HepG2 (cell line): ENCODE results near the gene CBLC. TPM values are rescaled to one million over a fixed set of nuclear protein-coding genes. Genes with fewer than 3 reads are reported as not detected.
A peak's percentile ranks its signal among the peaks of the same experiment; 100 is the strongest.

ENCODE experiments used
- CHCHD3 ChIP-seq: sonication (generic); formaldehyde crosslinking; IDR thresholded peaks from 2 replicates; pipeline ENCODE4 v1.8.0; 2022; ENCODE audit warnings: mild to moderate bottlenecking, missing genetic modification reagents, moderate library complexity
- CHD2 ChIP-seq: IDR thresholded peaks from 2 replicates; pipeline ENCODE4 v1.6.1; 2011; ENCODE audit warnings: low read depth, low read length, improper control_type of control experiment
- ELF1 ChIP-seq: sonication (generic); formaldehyde crosslinking; IDR thresholded peaks from 2 replicates; pipeline ENCODE4 v1.4.0; 2020; ENCODE audit warnings: missing genetic modification reagents
- MED1 ChIP-seq: sonication (generic); formaldehyde crosslinking; IDR thresholded peaks from 2 replicates; pipeline ENCODE4 v1.4.0; 2020; ENCODE audit warnings: missing genetic modification reagents
- SRSF4 ChIP-seq: fragments of 200-400 bp; formaldehyde crosslinking; IDR thresholded peaks from one replicate; pipeline ENCODE4 v1.6.1; 2018; ENCODE audit warnings: mild to moderate bottlenecking, low read depth, low read length, moderate library complexity; ENCODE audit not compliant: poor library complexity, severe bottlenecking
- TEAD3 ChIP-seq: optimal IDR thresholded peaks from 2 replicates; pipeline ENCODE3; 2016; ENCODE audit warnings: borderline replicate concordance
- YY1 ChIP-seq: IDR thresholded peaks from 2 replicates; pipeline ENCODE4 v1.6.1; 2011; ENCODE audit warnings: low read length, low read depth, moderate library complexity, mild to moderate bottlenecking; ENCODE audit not compliant: insufficient read depth, insufficient replicate concordance
- ZBTB42 ChIP-seq: sonication (generic); formaldehyde crosslinking; IDR thresholded peaks from 2 replicates; pipeline ENCODE4 v1.5.0; 2020; ENCODE audit warnings: mild to moderate bottlenecking, missing genetic modification reagents
- ZFP36L1 ChIP-seq: sonication (generic); formaldehyde crosslinking; IDR thresholded peaks from 2 replicates; pipeline ENCODE4 v1.8.0; 2022; ENCODE audit warnings: mild to moderate bottlenecking, missing genetic modification reagents, moderate library complexity
- ZNF121 ChIP-seq: sonication (generic); formaldehyde crosslinking; IDR thresholded peaks from 2 replicates; pipeline ENCODE4 v1.5.0; 2020; ENCODE audit warnings: mild to moderate bottlenecking, missing genetic modification reagents
- ZNF350 ChIP-seq: sonication (generic); formaldehyde crosslinking; IDR thresholded peaks from 2 replicates; pipeline ENCODE4 v1.4.0; 2020; ENCODE audit warnings: mild to moderate bottlenecking, low read depth, missing genetic modification reagents, borderline replicate concordance
- ZNF468 ChIP-seq: sonication (generic); formaldehyde crosslinking; IDR thresholded peaks from 2 replicates; pipeline ENCODE4 v1.8.0; 2022; ENCODE audit warnings: mild to moderate bottlenecking, moderate library complexity, missing genetic modification reagents
- ZNF547 ChIP-seq: sonication (generic); formaldehyde crosslinking; IDR thresholded peaks from 2 replicates; pipeline ENCODE4 v1.5.1; 2020; ENCODE audit warnings: mild to moderate bottlenecking, missing genetic modification reagents
- ZNF557 ChIP-seq: sonication (generic); formaldehyde crosslinking; IDR thresholded peaks from 2 replicates; pipeline ENCODE4 v1.4.0; 2020; ENCODE audit warnings: missing genetic modification reagents
- ZNF703 ChIP-seq: sonication (generic); formaldehyde crosslinking; IDR thresholded peaks from 2 replicates; pipeline ENCODE4 v1.5.1; 2020; ENCODE audit warnings: missing genetic modification reagents, mild to moderate bottlenecking, moderate library complexity, borderline replicate concordance
- polyA plus RNA-seq, 8 experiments: library from polyadenylated mRNA; depleted of rRNA in 3 of 8; stranded (reverse) in 7 of 8; unstranded in 1 of 8; fragments of >200 nt; fragmentation: Illumina TruSeq in 4 of 8; extraction: Trizol in 4 of 8; gene quantifications; 2 replicates each; pipeline versions ENCODE4 v1.2.1 to v1.2.3, GENCODE V29; 2011 to 2016; ENCODE audit warnings: low read depth in 4 of 8, missing spikeins in 1 of 8, mixed read lengths in 1 of 8; ENCODE audit not compliant: insufficient read depth in 1 of 8
- total RNA-seq, 5 experiments: library from RNA; depleted of rRNA; stranded (reverse); fragments of >200 nt; fragmentation: Illumina TruSeq; extraction: Trizol; gene quantifications; 2 replicates each; pipeline ENCODE4 v1.2.3, GENCODE V29; 2016; ENCODE audit warnings: low read depth in 1 of 5
- TF ChIP-seq, protein P1 (sequence below): sonication (generic); formaldehyde crosslinking; IDR thresholded peaks from 2 replicates; pipeline ENCODE4 v1.4.0; 2020; ENCODE audit warnings: missing genetic modification reagents, borderline replicate concordance
- TF ChIP-seq, protein P2 (sequence below): sonication (generic); formaldehyde crosslinking; IDR thresholded peaks from 2 replicates; pipeline ENCODE4 v1.5.0; 2020; ENCODE audit warnings: mild to moderate bottlenecking, missing genetic modification reagents
- TF ChIP-seq, protein P3 (sequence below): sonication (generic); formaldehyde crosslinking; IDR thresholded peaks from 2 replicates; pipeline ENCODE4 v1.5.0; 2020; ENCODE audit warnings: missing genetic modification reagents, mild to moderate bottlenecking, borderline replicate concordance
- TF ChIP-seq, protein P4 (sequence below): sonication (generic); IDR thresholded peaks from 2 replicates; pipeline ENCODE4 v1.6.1; 2016; ENCODE audit warnings: low read depth, borderline replicate concordance
- TF ChIP-seq, protein P5 (sequence below), 2 experiments: sonication (generic) in 1 of 2; formaldehyde crosslinking in 1 of 2; IDR thresholded peaks; 2 replicates each; pipeline versions ENCODE4 v1.4.0 to v1.6.1; 2018 to 2020; ENCODE audit warnings: missing genetic modification reagents in 2 of 2, borderline replicate concordance in 1 of 2, low read depth in 1 of 2, mild to moderate bottlenecking in 1 of 2, missing biosample characterization in 1 of 2
- TF ChIP-seq, protein P6 (sequence below): sonication (generic); formaldehyde crosslinking; IDR thresholded peaks from 2 replicates; pipeline ENCODE4 v1.5.1; 2020; ENCODE audit warnings: mild to moderate bottlenecking, missing genetic modification reagents, borderline replicate concordance

CBLC gene
- total and polyA plus RNA-seq, 2 of the 13 experiments (the other 11 are each of a cell fraction or from before 2014, with no cell fraction given) = 1.8 to 2.6 TPM

DNA sequence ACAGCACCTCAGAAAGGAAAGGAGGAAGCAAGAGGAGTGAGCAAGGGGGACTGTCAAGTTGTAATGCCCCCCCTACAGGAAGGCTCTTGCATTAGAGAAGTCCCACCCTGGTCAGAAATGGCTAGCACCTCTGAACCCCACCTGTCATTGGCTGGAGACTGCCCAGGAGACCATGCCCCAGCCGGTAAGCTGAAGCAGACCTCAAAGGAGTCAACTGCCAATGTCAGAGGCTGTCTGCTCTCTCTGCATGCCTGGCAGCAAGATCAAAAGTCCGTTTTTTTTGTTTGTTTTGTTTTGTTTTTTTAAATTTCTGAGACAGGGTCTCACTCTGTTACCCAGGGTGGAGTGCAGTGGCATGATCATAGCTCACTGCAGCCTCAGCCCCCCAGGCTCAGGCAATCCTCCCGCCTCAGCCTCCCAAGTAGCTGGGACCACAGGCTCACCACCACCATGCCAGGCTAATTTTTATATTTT, 37.3 kb upstream of the CBLC start (continued):
- TF ChIP-seq SRSF4 = no peak
- peak; percentile 64 for TF ChIP-seq TEAD3 (CRISPR knock-in tag)
- TF ChIP-seq ZBTB42 (CRISPR knock-in tag) = no peak
- no peak for TF ChIP-seq CHD2
- TF ChIP-seq, protein P1, sequence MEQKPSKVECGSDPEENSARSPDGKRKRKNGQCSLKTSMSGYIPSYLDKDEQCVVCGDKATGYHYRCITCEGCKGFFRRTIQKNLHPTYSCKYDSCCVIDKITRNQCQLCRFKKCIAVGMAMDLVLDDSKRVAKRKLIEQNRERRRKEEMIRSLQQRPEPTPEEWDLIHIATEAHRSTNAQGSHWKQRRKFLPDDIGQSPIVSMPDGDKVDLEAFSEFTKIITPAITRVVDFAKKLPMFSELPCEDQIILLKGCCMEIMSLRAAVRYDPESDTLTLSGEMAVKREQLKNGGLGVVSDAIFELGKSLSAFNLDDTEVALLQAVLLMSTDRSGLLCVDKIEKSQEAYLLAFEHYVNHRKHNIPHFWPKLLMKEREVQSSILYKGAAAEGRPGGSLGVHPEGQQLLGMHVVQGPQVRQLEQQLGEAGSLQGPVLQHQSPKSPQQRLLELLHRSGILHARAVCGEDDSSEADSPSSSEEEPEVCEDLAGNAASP (CRISPR knock-in tag) = peak; percentile 43; the same call in 1 of the 2 replicates
- no peak for TF ChIP-seq CHCHD3 (CRISPR knock-in tag)
- TF ChIP-seq ZNF121 (CRISPR knock-in tag) = 0 out of 2 replicates have a peak, but pooled peaks have one; percentile 12
- TF ChIP-seq ZNF468 (CRISPR knock-in tag) = no peak
- TF ChIP-seq, protein P2, sequence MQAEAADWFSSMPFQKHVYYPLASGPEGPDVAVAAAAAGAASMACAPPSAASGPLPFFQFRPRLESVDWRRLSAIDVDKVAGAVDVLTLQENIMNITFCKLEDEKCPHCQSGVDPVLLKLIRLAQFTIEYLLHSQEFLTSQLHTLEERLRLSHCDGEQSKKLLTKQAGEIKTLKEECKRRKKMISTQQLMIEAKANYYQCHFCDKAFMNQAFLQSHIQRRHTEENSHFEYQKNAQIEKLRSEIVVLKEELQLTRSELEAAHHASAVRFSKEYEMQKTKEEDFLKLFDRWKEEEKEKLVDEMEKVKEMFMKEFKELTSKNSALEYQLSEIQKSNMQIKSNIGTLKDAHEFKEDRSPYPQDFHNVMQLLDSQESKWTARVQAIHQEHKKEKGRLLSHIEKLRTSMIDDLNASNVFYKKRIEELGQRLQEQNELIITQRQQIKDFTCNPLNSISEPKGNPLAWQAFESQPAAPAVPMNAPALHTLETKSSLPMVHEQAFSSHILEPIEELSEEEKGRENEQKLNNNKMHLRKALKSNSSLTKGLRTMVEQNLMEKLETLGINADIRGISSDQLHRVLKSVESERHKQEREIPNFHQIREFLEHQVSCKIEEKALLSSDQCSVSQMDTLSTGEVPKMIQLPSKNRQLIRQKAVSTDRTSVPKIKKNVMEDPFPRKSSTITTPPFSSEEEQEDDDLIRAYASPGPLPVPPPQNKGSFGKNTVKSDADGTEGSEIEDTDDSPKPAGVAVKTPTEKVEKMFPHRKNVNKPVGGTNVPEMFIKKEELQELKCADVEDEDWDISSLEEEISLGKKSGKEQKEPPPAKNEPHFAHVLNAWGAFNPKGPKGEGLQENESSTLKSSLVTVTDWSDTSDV (CRISPR knock-in tag) = no peak
- no peak for TF ChIP-seq ZNF557
- TF ChIP-seq ZFP36L1 (CRISPR knock-in tag) = no peak
- TF ChIP-seq, protein P3, sequence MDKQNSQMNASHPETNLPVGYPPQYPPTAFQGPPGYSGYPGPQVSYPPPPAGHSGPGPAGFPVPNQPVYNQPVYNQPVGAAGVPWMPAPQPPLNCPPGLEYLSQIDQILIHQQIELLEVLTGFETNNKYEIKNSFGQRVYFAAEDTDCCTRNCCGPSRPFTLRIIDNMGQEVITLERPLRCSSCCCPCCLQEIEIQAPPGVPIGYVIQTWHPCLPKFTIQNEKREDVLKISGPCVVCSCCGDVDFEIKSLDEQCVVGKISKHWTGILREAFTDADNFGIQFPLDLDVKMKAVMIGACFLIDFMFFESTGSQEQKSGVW (CRISPR knock-in tag) = no peak
- TF ChIP-seq ZNF547 (CRISPR knock-in tag) = no peak
- TF ChIP-seq ZNF703 (CRISPR knock-in tag) = no peak
- peak; percentile 35; the same call in 1 of the 2 replicates for TF ChIP-seq MED1 (CRISPR knock-in tag)
- TF ChIP-seq ELF1 (CRISPR knock-in tag) = no peak
- no peak for TF ChIP-seq YY1
- TF ChIP-seq, protein P4, sequence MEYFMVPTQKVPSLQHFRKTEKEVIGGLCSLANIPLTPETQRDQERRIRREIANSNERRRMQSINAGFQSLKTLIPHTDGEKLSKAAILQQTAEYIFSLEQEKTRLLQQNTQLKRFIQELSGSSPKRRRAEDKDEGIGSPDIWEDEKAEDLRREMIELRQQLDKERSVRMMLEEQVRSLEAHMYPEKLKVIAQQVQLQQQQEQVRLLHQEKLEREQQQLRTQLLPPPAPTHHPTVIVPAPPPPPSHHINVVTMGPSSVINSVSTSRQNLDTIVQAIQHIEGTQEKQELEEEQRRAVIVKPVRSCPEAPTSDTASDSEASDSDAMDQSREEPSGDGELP = no peak
- TF ChIP-seq, protein P5, sequence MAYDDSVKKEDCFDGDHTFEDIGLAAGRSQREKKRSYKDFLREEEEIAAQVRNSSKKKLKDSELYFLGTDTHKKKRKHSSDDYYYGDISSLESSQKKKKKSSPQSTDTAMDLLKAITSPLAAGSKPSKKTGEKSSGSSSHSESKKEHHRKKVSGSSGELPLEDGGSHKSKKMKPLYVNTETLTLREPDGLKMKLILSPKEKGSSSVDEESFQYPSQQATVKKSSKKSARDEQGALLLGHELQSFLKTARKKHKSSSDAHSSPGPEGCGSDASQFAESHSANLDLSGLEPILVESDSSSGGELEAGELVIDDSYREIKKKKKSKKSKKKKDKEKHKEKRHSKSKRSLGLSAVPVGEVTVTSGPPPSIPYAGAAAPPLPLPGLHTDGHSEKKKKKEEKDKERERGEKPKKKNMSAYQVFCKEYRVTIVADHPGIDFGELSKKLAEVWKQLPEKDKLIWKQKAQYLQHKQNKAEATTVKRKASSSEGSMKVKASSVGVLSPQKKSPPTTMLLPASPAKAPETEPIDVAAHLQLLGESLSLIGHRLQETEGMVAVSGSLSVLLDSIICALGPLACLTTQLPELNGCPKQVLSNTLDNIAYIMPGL (CRISPR knock-in tag; IDR thresholded peaks at IDR 0.05; ENCODE audit: borderline replicate concordance in 1 of 2, low read depth in 1 of 2) = no peak
- TF ChIP-seq, protein P6, sequence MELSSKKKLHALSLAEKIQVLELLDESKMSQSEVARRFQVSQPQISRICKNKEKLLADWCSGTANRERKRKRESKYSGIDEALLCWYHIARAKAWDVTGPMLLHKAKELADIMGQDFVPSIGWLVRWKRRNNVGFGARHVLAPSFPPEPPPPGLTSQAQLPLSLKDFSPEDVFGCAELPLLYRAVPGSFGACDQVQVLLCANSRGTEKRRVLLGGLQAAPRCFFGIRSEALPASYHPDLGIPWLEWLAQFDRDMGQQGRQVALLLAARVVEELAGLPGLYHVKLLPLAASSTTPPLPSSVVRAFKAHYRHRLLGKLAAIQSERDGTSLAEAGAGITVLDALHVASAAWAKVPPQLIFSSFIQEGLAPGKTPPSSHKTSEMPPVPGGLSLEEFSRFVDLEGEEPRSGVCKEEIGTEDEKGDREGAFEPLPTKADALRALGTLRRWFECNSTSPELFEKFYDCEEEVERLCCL (CRISPR knock-in tag) = no peak
- TF ChIP-seq ZNF350 (CRISPR knock-in tag) = no peak
